Fibroblast of lung (primary cell): Measurements from ENCODE around the gene N4BP3.

Experiments
- CTCF ChIP-seq, 2 donors: IDR thresholded peaks in 1 of 2; conservative IDR thresholded peaks in 1 of 2; 1 replicate in 1 of 2; 2 replicates in 1 of 2; pipeline ENCODE4 v1.5.1; 2011 to 2012; ENCODE audit warnings: low read length in 2 of 2, control low read depth in 1 of 2, inconsistent platforms in 1 of 2, low read depth in 1 of 2, mild to moderate bottlenecking in 1 of 2
- EZH2 ChIP-seq: IDR thresholded peaks from 2 replicates; pipeline ENCODE4 v1.5.1; 2012; ENCODE audit warnings: low read length, control low read depth, mild to moderate bottlenecking; ENCODE audit errors: missing control alignments

GRCh38 chr5:178160176-178160575, 46.8 kb downstream of the N4BP3 start:
- no peak for TF ChIP-seq CTCF (conservative IDR thresholded peaks at IDR 0.05 in 1 of 2, IDR thresholded peaks at IDR 0.05 in 1 of 2; ENCODE audit: low read depth in 1 of 2, low read length in 2 of 2)
- no peak for TF ChIP-seq EZH2
